Measurements from ENCODE around the gene CEND1. TPM values are rescaled to one million over a fixed set of nuclear protein-coding genes. Genes with fewer than 3 reads are reported as not detected.

The CEND1 gene
- total RNA-seq, 1 donor from 2014 or later: 0.20 TPM

- H3K9me3 Mint-ChIP-seq (ENCODE audit: low read depth): no peaks in the 10 kb centered on the region
- no peak overlapping the region for H3K27ac Mint-ChIP-seq (ENCODE audit: unreplicated experiment)
- TF ChIP-seq, protein P1, sequence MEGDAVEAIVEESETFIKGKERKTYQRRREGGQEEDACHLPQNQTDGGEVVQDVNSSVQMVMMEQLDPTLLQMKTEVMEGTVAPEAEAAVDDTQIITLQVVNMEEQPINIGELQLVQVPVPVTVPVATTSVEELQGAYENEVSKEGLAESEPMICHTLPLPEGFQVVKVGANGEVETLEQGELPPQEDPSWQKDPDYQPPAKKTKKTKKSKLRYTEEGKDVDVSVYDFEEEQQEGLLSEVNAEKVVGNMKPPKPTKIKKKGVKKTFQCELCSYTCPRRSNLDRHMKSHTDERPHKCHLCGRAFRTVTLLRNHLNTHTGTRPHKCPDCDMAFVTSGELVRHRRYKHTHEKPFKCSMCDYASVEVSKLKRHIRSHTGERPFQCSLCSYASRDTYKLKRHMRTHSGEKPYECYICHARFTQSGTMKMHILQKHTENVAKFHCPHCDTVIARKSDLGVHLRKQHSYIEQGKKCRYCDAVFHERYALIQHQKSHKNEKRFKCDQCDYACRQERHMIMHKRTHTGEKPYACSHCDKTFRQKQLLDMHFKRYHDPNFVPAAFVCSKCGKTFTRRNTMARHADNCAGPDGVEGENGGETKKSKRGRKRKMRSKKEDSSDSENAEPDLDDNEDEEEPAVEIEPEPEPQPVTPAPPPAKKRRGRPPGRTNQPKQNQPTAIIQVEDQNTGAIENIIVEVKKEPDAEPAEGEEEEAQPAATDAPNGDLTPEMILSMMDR (IDR thresholded peaks at IDR 0.05): no peak
- H3K27me3 Mint-ChIP-seq (ENCODE audit: low read depth): no peaks in the 10 kb centered on the region
- peaks cover 56% of the 10 kb centered on the region for H3K4me1 Mint-ChIP-seq (ENCODE audit: low read depth)
- H3K36me3 Mint-ChIP-seq (ENCODE audit: low read depth): peaks cover 2% of the 10 kb centered on the region
- no peak for DNase-seq (ENCODE audit: low spot score)
- H3K4me3 Mint-ChIP-seq (ENCODE audit: unreplicated experiment): peak overlapping the region; percentile 25
Observed at GRCh38 chr11:829847-830294, 40.0 kb upstream of the CEND1 start.

DNA sequence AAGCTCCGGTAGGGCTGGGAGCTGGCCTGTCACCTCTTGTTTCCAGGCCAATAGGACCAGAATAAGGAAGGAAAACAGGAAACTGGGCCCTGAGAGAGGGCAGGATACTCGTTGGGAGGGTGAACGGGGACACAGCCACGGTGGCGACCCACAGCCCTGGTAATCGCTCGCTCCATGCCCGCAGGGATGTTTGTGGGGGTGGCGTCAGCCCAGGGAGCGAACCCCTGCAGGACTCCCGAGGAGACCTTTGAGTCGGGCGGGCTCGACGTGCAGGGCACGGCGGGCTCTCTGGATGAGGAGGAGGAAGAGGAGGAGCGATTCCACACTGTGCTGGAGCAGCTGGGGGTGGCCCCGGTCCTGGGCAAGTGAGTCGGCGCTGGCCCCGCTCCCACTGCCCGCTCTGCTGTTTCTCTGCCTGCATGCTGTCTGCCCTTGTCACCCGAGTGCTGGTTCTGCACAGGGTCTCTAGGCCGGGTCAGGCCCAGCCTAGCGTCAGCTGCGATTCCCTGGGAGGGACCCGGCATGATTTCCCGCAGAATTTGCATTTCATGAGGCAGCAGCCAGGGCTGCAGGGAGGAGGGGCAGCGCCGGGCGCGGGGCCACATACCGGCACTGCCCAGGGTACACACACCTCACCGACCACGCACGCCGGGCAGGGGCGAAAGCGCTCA, 39.4 kb upstream of the CEND1 start:
- peaks cover 4% of the 10 kb centered on the region for H3K36me3 Mint-ChIP-seq (ENCODE audit: low read depth)
- H3K27me3 Mint-ChIP-seq (ENCODE audit: low read depth): no peaks in the 10 kb centered on the region
- TF ChIP-seq, protein P1 (IDR thresholded peaks at IDR 0.05): no peak
- H3K4me1 Mint-ChIP-seq (ENCODE audit: low read depth): peaks cover 52% of the 10 kb centered on the region
- peak overlapping the region; percentile 25 for H3K4me3 Mint-ChIP-seq (ENCODE audit: unreplicated experiment)
- DNase-seq (ENCODE audit: low spot score): no peak
- H3K9me3 Mint-ChIP-seq (ENCODE audit: low read depth): no peaks in the 10 kb centered on the region
- H3K27ac Mint-ChIP-seq (ENCODE audit: unreplicated experiment): no peak overlapping the region

GRCh38 chr11:828506-829175, 38.8 kb upstream of the CEND1 start:
- H3K36me3 Mint-ChIP-seq (ENCODE audit: low read depth): peaks cover 6% of the 10 kb centered on the region
- no peak overlapping the region for H3K27ac Mint-ChIP-seq (ENCODE audit: unreplicated experiment)
- H3K4me3 Mint-ChIP-seq (ENCODE audit: unreplicated experiment): peak overlapping the region; percentile 22
- DNase-seq (ENCODE audit: low spot score): no peak
- peaks cover 46% of the 10 kb centered on the region for H3K4me1 Mint-ChIP-seq (ENCODE audit: low read depth)
- H3K27me3 Mint-ChIP-seq (ENCODE audit: low read depth): no peaks in the 10 kb centered on the region
- no peaks in the 10 kb centered on the region for H3K9me3 Mint-ChIP-seq (ENCODE audit: low read depth)
- TF ChIP-seq, protein P1 (IDR thresholded peaks at IDR 0.05): no peak

DNA sequence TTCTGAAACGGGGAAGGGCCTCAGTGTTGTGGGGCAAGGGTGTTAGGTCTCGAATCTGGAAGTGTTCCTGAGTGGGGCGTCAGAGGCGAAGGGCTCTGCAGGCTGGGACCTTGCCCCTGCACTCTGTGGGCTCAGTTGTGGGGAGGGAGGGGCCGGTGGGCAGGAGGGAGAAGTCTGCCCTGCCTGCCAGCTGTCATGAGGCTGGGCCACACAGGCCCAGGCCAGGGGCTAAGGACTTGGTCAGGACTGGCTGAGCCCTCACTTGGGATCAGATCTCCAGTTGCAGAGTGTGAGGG, 38.0 kb upstream of the CEND1 start, which contains the start of gene CRACR2B:
Gene CRACR2B (plus strand): TSS at position 23 of the 296 bp plus-strand sequence. CDS start 689 bp downstream, outside the sequence.
- Mint-ChIP-seq H3K4me3 (ENCODE audit: unreplicated experiment) (peak within 1 kb of the TSS; percentile 31), H3K27ac (ENCODE audit: unreplicated experiment) (no peak within 1 kb of the TSS), H3K9me3 (ENCODE audit: low read depth) (no peaks in the 10 kb centered on the region), H3K27me3 (ENCODE audit: low read depth) (no peaks in the 10 kb centered on the region), H3K36me3 (ENCODE audit: low read depth) (peaks cover 6% of the 10 kb centered on the region), H3K4me1 (ENCODE audit: low read depth) (peaks cover 46% of the 10 kb centered on the region)
- TF ChIP-seq, protein P1 (IDR thresholded peaks at IDR 0.05): no peak
- no peak for DNase-seq (ENCODE audit: low spot score)

- TF ChIP-seq, protein P1 (IDR thresholded peaks at IDR 0.05): no peak
- H3K27ac Mint-ChIP-seq (ENCODE audit: unreplicated experiment): no peak overlapping the region
Observed at GRCh38 chr11:827146-827896, 37.4 kb upstream of the CEND1 start.

More at GRCh38 chr11:827146-827896, 37.4 kb upstream of the CEND1 start:
- Mint-ChIP-seq H3K27me3 (ENCODE audit: low read depth) (no peaks in the 10 kb centered on the region), H3K4me1 (ENCODE audit: low read depth) (peaks cover 45% of the 10 kb centered on the region), H3K9me3 (ENCODE audit: low read depth) (no peaks in the 10 kb centered on the region), H3K4me3 (ENCODE audit: unreplicated experiment) (peak overlapping the region; percentile 31), H3K36me3 (ENCODE audit: low read depth) (peaks cover 6% of the 10 kb centered on the region)
- DNase-seq (ENCODE audit: low spot score): no peak
